T-helper 1 cell treated with Interleukin-12 subunit alpha and Interleukin-12 subunit beta and Interleukin-4 antibody, amounts not matched to agents 30 ng/mL and 1 ng/mL, for 36 hours (primary cell): ENCODE measurements around the gene SYT13. TPM values are rescaled to one million over a fixed set of nuclear protein-coding genes. Genes with fewer than 3 reads are reported as not detected.

Source experiments
- total RNA-seq: library from RNA; stranded (reverse); gene quantifications from 2 replicates; pipeline ENCODE4 v1.2.3, GENCODE V29; 2022

SYT13 gene
- total RNA-seq, 1 donor from 2014 or later = not detected

Other genes with a start within 250 kb of the SYT13 start
- 1.8 and 2.2 TPM in 2 replicates for gene PRDM11, start 139.7 kb downstream of the SYT13 start, total RNA-seq